SH-SY5Y (cell line): Measurements from ENCODE around the gene MICAL3.

ENCODE experiments used
- GATA2 ChIP-seq: IDR thresholded peaks from 2 replicates; pipeline ENCODE4 v1.6.1; 2011; ENCODE audit warnings: mild to moderate bottlenecking, low read depth, low read length
- GATA3 ChIP-seq: IDR thresholded peaks from 2 replicates; pipeline ENCODE4 v1.6.1; 2011; ENCODE audit warnings: low read depth, mild to moderate bottlenecking, low read length, moderate library complexity

DNA sequence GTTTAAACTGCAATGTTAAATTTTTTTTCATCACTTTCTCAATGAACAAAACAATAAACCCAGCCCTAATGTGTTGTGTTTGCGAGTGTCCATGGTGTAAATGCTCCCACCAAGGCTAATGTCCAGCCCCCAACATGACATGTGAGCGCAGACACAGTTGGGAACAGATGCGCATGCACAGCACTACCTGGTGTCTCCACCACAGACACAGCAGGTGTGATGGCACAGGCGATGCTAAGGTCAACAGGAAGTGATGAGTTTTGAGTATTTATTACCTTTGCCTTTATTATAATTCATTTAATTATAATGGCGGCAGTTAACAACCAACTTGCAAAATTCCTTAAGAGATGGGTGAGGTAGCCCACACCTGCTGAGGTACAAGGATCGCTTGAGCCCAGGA lies 42.9 kb downstream of the MICAL3 start:
- TF ChIP-seq GATA3: no peak
- no peak for TF ChIP-seq GATA2
